DMS53 (cell line): ENCODE results near the gene SMC5.
"Not testable (repeated sequence)": the region's sequence is repeated elsewhere in the genome, so short reads cannot be mapped to it uniquely, and the experiment has no call there.

Source experiments
- DNase-seq: peaks from one replicate; lab custom pipeline; 2025; lab: John Stamatoyannopoulos, UW

The SMC5 gene

GRCh38 chr9:70367305-70367930 lies 108.6 kb downstream of the SMC5 start:
- DNase-seq: no peak

GRCh38 chr9:70374962-70375618 lies 116.3 kb downstream of the SMC5 start:
- DNase-seq: no peak

GRCh38 chr9:70382046-70382708 lies 123.4 kb downstream of the SMC5 start:
- no peak for DNase-seq

GRCh38 chr9:70382709-70383605 lies 124.2 kb downstream of the SMC5 start:
- no peak for DNase-seq

- no peak for DNase-seq
Observed at GRCh38 chr9:70385426-70385825, 126.6 kb downstream of the SMC5 start.

GRCh38 chr9:70387663-70388062 lies 128.9 kb downstream of the SMC5 start:
- DNase-seq: no peak

- no peak for DNase-seq
Observed at GRCh38 chr9:70389188-70389587, 130.4 kb downstream of the SMC5 start.

- DNase-seq: no peak
Observed at GRCh38 chr9:70389621-70390266, 131.0 kb downstream of the SMC5 start.

GRCh38 chr9:70390933-70391341 lies 132.2 kb downstream of the SMC5 start:
- no peak for DNase-seq

GRCh38 chr9:70392189-70392588 lies 133.4 kb downstream of the SMC5 start:
- peak; percentile 37 for DNase-seq

GRCh38 chr9:70392850-70393249 lies 134.1 kb downstream of the SMC5 start:
- DNase-seq: no peak

- no peak for DNase-seq
Observed at GRCh38 chr9:70395652-70396051, 136.9 kb downstream of the SMC5 start.

- DNase-seq: peak; percentile 6
Observed at GRCh38 chr9:70398145-70398556, 139.4 kb downstream of the SMC5 start.

GRCh38 chr9:70399141-70399540 lies 140.4 kb downstream of the SMC5 start:
- no peak for DNase-seq

- no peak for DNase-seq
Observed at GRCh38 chr9:70400107-70400892, 141.5 kb downstream of the SMC5 start.

GRCh38 chr9:70401241-70401640 lies 142.5 kb downstream of the SMC5 start:
- not testable (repeated sequence) for DNase-seq

- no peak for DNase-seq
Observed at GRCh38 chr9:70402213-70402612, 143.4 kb downstream of the SMC5 start.

GRCh38 chr9:70403166-70403565 lies 144.4 kb downstream of the SMC5 start:
- no peak for DNase-seq

- no peak for DNase-seq
Observed at GRCh38 chr9:70403618-70404025, 144.8 kb downstream of the SMC5 start.

GRCh38 chr9:70404261-70404660 lies 145.5 kb downstream of the SMC5 start:
- DNase-seq: no peak
